GM18868 (cell line): ENCODE data around the gene RARB.

ENCODE experiments used
- ATAC-seq: cut with Tn5 transposase; IDR thresholded peaks from one replicate; pipeline ENCODE4 v1.9.1; 2021; ENCODE audit warnings: mild to moderate bottlenecking, moderate library complexity; ENCODE audit not compliant: unreplicated experiment

Gene RARB

GRCh38 chr3:25469558-25469957 lies 41.5 kb downstream of the RARB start:
- no peak for ATAC-seq

- no peak for ATAC-seq
Observed at GRCh38 chr3:25471081-25471768, 43.2 kb downstream of the RARB start.

GRCh38 chr3:25472153-25472552 lies 44.1 kb downstream of the RARB start:
- no peak for ATAC-seq

- ATAC-seq, result no peak
Observed at GRCh38 chr3:25472731-25473130, 44.7 kb downstream of the RARB start.

- ATAC-seq, result no peak
Observed at GRCh38 chr3:25473246-25473645, 45.2 kb downstream of the RARB start.

GRCh38 chr3:25474052-25474451 lies 46.0 kb downstream of the RARB start:
- ATAC-seq, result no peak

GRCh38 chr3:25476639-25477038 lies 48.6 kb downstream of the RARB start:
- no peak for ATAC-seq

GRCh38 chr3:25478211-25478757 lies 50.2 kb downstream of the RARB start:
- ATAC-seq, result no peak

- ATAC-seq, result no peak
Observed at GRCh38 chr3:25478964-25479726, 51.1 kb downstream of the RARB start.

GRCh38 chr3:25479727-25480010 lies 51.6 kb downstream of the RARB start:
- no peak for ATAC-seq

GRCh38 chr3:25480811-25481210 lies 52.7 kb downstream of the RARB start:
- no peak for ATAC-seq

- ATAC-seq, result no peak
Observed at GRCh38 chr3:25481386-25481785, 53.3 kb downstream of the RARB start.

GRCh38 chr3:25483456-25483855 lies 55.4 kb downstream of the RARB start:
- no peak for ATAC-seq

GRCh38 chr3:25485673-25486072 lies 57.6 kb downstream of the RARB start:
- ATAC-seq, result no peak

- no peak for ATAC-seq
Observed at GRCh38 chr3:25486932-25487331, 58.9 kb downstream of the RARB start.

- ATAC-seq, result no peak
Observed at GRCh38 chr3:25489858-25490593, 62.0 kb downstream of the RARB start.

- no peak for ATAC-seq
Observed at GRCh38 chr3:25493246-25493645, 65.2 kb downstream of the RARB start.

- no peak for ATAC-seq
Observed at GRCh38 chr3:25493786-25494185, 65.7 kb downstream of the RARB start.

- ATAC-seq, result no peak
Observed at GRCh38 chr3:25495304-25495703, 67.2 kb downstream of the RARB start.

GRCh38 chr3:25495726-25496253 lies 67.7 kb downstream of the RARB start:
- no peak for ATAC-seq

GRCh38 chr3:25497096-25497495 lies 69.0 kb downstream of the RARB start:
- ATAC-seq, result no peak
